Astrocyte of the cerebellum (primary cell): ENCODE measurements around the gene AMT.

Experiments
- DNase-seq: peaks from one replicate; pipeline ENCODE4 v3.0.0-alpha.2; 2011; ENCODE audit warnings: low read depth
- H3K4me3 ChIP-seq: 2 replicates; pipeline ENCODE4 v1.5.1; 2011; ENCODE audit warnings: mild to moderate bottlenecking, low read depth, low read length, moderate library complexity
- in situ Hi-C: cut with HindIII; loops from 2 replicates; pipeline ENCODE4 v1.10.0; 2017; ENCODE audit warnings: low sequenced_read_pairs
- TF ChIP-seq, protein P1 (sequence below): IDR thresholded peaks from 2 replicates; pipeline ENCODE4 v1.5.1; 2012; ENCODE audit warnings: low read length, low read depth, moderate library complexity, mild to moderate bottlenecking; ENCODE audit errors: missing control alignments

Gene AMT

DNA sequence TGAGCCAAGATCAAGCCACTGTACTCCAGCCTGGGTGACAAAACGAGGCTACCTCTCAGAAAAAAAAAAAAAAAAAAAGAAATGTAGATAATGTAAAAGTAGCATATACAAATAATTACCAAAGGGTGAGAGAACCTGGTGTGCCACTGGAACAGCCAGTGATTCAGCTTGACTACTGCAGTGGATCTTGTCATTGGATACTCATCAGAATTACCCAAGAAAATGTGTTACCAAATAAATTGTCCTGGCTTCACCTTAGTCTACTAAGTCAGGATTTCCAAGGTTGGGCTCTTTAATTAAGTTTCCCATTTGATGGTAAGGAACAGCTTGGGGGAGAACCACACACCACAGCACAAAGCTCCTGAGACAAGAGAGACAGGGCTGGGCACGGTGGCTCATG, 5.3 kb upstream of the AMT start:
- TF ChIP-seq, protein P1, sequence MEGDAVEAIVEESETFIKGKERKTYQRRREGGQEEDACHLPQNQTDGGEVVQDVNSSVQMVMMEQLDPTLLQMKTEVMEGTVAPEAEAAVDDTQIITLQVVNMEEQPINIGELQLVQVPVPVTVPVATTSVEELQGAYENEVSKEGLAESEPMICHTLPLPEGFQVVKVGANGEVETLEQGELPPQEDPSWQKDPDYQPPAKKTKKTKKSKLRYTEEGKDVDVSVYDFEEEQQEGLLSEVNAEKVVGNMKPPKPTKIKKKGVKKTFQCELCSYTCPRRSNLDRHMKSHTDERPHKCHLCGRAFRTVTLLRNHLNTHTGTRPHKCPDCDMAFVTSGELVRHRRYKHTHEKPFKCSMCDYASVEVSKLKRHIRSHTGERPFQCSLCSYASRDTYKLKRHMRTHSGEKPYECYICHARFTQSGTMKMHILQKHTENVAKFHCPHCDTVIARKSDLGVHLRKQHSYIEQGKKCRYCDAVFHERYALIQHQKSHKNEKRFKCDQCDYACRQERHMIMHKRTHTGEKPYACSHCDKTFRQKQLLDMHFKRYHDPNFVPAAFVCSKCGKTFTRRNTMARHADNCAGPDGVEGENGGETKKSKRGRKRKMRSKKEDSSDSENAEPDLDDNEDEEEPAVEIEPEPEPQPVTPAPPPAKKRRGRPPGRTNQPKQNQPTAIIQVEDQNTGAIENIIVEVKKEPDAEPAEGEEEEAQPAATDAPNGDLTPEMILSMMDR, result no peak

DNA sequence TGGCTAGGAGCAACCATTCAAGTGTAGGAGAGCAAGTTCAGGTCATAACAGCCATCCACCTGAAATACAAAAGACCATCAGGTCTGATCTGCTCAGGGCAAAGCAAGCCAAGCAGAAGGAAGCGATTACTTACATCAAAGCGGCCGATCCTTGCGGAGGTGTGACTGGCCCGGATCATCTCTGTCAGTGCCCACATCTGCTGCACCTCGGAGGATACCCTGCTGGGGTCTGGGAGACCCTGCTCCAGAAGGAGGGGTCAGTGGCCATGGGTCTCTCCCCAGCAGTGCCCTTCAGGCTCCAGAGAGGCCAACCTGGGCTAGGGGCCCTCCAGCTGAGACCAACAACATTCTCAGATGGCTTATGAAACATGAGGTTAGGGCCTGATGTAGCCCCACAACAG, 2.5 kb upstream of the AMT start:
- TF ChIP-seq, protein P1, result no peak
- in situ Hi-C loops, result no loop called here
- H3K4me3 ChIP-seq, result no peak overlapping the region
- no peak for DNase-seq

More for the DNA sequence above, 5.3 kb upstream of the AMT start:
- no peak overlapping the region for H3K4me3 ChIP-seq
- in situ Hi-C loops, result no loop called here
- DNase-seq, result no peak

DNA sequence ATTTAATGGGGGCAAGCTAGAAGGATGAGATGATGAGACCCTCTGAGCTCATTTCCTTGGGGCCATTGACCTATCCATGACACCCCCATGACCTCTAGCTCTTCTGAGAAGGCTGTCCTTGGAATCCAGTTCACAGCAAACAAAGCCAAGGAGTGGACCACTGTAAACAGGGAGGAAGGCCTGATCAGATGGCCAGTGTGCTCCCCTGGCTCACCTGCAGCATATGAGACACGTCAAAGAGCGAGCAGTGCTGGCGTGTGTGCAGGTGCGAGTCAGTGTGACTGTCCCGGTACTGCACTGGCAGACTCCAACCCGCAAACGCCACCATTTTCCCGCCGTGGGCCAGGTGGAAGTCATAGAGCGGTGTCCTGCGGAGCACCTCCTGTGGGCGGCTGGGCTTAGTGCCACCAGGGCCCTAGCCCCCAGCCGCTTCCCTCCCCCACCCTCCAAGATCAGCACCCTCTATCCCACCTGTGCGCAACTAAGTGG, 339 bp downstream of the AMT start:
- TF ChIP-seq, protein P1, result no peak
- in situ Hi-C loops, result no loop called here
- peak overlapping the region; percentile 25 for H3K4me3 ChIP-seq
- DNase-seq, result no peak

DNA sequence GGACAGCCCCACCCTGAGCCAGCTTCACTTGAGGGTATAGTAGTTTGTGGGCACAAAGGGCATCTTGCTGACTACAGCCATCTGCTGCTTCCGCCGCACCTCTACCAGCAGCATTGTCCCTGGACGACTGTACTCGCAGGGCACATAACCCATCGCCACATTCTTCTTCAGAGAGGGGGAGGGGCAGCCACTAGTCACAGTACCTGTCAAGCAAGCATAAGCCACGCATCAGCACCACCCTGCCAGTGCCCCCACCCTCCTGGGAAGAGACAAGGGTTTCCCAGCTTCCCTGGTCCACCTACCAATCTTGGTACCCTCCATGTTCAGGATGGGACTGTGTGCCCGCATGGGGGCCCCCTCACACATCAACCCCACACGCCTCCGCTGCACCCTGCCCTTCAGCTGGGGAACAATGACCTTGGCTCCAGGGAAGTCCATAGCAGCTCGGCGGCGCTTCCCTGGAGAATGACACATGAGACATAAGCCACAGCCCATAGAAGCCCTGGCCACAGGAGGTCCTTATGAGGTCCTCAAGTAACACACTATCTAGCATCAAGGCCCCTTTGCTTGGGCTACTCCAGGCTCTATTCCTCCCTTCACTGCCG, 4.7 kb downstream of the AMT start:
- DNase-seq, result no peak
- no peak overlapping the region for H3K4me3 ChIP-seq
- in situ Hi-C loops, result no loop called here
- TF ChIP-seq, protein P1, result no peak

GRCh38 chr3:49416867-49417266, 5.4 kb downstream of the AMT start:
- H3K4me3 ChIP-seq, result no peak overlapping the region
- no peak for DNase-seq
- TF ChIP-seq, protein P1, result no peak
- in situ Hi-C loops, result no loop called here

DNA sequence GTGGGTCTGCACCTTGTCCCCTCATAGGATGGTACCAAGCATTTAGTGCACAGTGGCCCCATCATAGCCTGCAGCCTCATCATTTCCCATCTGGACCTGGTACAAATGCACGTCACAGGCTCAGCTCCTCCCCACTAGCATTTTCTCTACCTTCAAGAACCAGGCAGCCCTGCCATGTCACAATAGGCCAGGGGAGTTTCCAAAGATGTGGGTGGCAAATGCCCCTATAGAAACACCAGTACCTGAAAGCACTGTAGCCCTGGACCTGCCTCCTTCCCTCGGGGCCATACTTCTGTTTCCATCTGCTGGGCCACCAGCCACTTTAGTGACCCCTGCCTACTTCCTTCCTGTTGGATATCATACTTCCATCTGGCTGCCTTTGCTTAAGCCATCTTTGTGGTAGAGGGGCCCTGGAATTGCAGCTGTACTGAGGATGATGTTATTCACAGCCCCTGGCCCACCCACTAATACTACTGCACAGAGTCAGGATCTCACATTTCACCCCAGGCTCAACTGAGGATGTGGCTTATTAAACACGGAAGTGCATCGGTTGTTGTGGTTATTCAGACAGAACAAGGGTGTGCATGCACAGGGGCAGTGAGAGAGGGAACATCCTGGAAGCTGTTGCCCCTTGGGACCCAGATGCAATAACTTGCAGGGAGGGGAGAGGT, 6.2 kb downstream of the AMT start:
- H3K4me3 ChIP-seq, result no peak overlapping the region
- no peak for DNase-seq
- TF ChIP-seq, protein P1, result no peak
- in situ Hi-C loops, result no loop called here
